ENCODE data around the gene SLC8A1.

DNA sequence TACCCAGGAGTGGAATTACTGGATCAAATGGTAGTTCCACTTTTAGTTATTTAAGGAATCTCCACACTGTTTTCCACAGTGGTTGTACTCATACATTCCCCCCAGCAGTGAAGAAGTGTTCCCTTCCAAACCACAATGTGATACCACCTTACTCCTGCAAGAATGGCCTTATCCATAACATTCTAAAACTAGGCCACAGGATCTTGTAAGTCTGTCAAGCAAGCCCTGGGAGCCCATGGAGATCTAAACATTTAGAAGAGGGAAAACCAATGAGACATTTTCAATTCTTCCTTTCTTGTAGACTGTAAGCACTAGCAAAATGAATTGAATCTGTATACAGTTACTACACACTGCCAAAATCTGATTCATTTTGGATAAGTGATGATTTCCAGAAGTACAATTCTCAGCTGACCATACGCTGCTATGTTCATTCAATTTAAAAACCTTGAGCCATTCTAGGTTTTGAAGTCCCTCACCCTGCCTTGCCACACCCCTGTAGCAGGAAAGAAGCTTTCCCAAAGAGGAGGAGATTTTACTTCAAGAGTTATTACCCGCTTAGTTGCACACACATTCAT, 149.1 kb downstream of the SLC8A1 start:
- TF ChIP-seq, protein P1, sequence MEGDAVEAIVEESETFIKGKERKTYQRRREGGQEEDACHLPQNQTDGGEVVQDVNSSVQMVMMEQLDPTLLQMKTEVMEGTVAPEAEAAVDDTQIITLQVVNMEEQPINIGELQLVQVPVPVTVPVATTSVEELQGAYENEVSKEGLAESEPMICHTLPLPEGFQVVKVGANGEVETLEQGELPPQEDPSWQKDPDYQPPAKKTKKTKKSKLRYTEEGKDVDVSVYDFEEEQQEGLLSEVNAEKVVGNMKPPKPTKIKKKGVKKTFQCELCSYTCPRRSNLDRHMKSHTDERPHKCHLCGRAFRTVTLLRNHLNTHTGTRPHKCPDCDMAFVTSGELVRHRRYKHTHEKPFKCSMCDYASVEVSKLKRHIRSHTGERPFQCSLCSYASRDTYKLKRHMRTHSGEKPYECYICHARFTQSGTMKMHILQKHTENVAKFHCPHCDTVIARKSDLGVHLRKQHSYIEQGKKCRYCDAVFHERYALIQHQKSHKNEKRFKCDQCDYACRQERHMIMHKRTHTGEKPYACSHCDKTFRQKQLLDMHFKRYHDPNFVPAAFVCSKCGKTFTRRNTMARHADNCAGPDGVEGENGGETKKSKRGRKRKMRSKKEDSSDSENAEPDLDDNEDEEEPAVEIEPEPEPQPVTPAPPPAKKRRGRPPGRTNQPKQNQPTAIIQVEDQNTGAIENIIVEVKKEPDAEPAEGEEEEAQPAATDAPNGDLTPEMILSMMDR (IDR thresholded peaks at IDR 0.05), result no peak
- no peak for TF ChIP-seq EZH2 (IDR thresholded peaks at IDR 0.05)
- TF ChIP-seq EZH2phosphoT487 (IDR thresholded peaks at IDR 0.05), result no peak

Data from neural progenitor cell (in vitro differentiated cells).